Body of pancreas (tissue), 4 donors: Measurements from ENCODE around the gene DISP2. TPM values are rescaled to one million over a fixed set of nuclear protein-coding genes. Genes with fewer than 3 reads are reported as not detected.

Experiments
- ATAC-seq: fragments of 150-250 bp; one replicate; pipeline ENCODE4 v1.9.1; 2016
- DNase-seq, 4 donors: peaks; one replicate each; pipeline ENCODE4 v3.0.0-alpha.2; 2019
- H3K27ac ChIP-seq, 4 donors: fragments of 200-600 bp; sonication (generic); 1 replicate in 3 of 4; 2 replicates in 1 of 4; pipeline versions ENCODE4 v1.5.1 to v1.6.1; 2016 to 2019; ENCODE audit warnings: mild to moderate bottlenecking in 1 of 4, mixed read lengths in 1 of 4, moderate library complexity in 1 of 4
- H3K27me3 ChIP-seq, 2 donors: fragments of 200-600 bp; sonication (generic); one replicate each; pipeline ENCODE4 v1.6.0; 2016; ENCODE audit warnings: mild to moderate bottlenecking in 1 of 2
- H3K36me3 ChIP-seq, 2 donors: fragments of 200-600 bp; sonication (generic); replicated peaks in 1 of 2; 2 replicates each; pipeline ENCODE4 v1.5.1; 2016; ENCODE audit warnings: low read depth in 2 of 2; ENCODE audit not compliant: insufficient read depth in 1 of 2
- H3K4me1 ChIP-seq: fragments of 200-600 bp; sonication (generic); one replicate; pipeline ENCODE4 v1.6.0; 2016
- H3K4me3 ChIP-seq, 2 donors: fragments of 200-600 bp; sonication (generic); 1 replicate in 1 of 2; 2 replicates in 1 of 2; pipeline ENCODE4 v1.5.1; 2016 to 2019
- H3K9me3 ChIP-seq, 3 donors: fragments of 200-600 bp; sonication (generic); 1 replicate in 2 of 3; 2 replicates in 1 of 3; pipeline ENCODE4 v1.5.1; 2016
- CTCF ChIP-seq, 7 experiments: fragments of 450-650 bp in 4 of 7; fragments of 200-600 bp in 3 of 7; sonication (generic) in 3 of 7; IDR thresholded peaks; one replicate each; pipeline ENCODE4 v1.5.1; 2016 to 2019; ENCODE audit warnings: antibody characterized with exemption in 7 of 7
- POLR2A ChIP-seq, 3 donors: fragments of 450-650 bp; IDR thresholded peaks; one replicate each; pipeline ENCODE4 v1.6.1; 2016; ENCODE audit warnings: antibody characterized with exemption in 3 of 3, mild to moderate bottlenecking in 2 of 3
- WGBS, 2 donors: methylation state at CpG; one replicate each; pipeline ENCODE4 v1.1.5; 2017; 5-methylcytosine and 5-hydroxymethylcytosine counted together
- intact Hi-C: fragments of 100-400 bp; cut with DNase I; formaldehyde crosslinking; loops from one replicate; pipeline ENCODE4 v1.15.1; 2023
- total RNA-seq, 2 donors: library from RNA; depleted of rRNA; stranded (reverse); fragments of >200 nt; gene quantifications; one replicate each; pipeline ENCODE4 v1.1.0, GENCODE V29; 2016

The DISP2 gene
- total RNA-seq, 2 donors from 2014 or later, result under 0.01 to 0.52 TPM

DNA sequence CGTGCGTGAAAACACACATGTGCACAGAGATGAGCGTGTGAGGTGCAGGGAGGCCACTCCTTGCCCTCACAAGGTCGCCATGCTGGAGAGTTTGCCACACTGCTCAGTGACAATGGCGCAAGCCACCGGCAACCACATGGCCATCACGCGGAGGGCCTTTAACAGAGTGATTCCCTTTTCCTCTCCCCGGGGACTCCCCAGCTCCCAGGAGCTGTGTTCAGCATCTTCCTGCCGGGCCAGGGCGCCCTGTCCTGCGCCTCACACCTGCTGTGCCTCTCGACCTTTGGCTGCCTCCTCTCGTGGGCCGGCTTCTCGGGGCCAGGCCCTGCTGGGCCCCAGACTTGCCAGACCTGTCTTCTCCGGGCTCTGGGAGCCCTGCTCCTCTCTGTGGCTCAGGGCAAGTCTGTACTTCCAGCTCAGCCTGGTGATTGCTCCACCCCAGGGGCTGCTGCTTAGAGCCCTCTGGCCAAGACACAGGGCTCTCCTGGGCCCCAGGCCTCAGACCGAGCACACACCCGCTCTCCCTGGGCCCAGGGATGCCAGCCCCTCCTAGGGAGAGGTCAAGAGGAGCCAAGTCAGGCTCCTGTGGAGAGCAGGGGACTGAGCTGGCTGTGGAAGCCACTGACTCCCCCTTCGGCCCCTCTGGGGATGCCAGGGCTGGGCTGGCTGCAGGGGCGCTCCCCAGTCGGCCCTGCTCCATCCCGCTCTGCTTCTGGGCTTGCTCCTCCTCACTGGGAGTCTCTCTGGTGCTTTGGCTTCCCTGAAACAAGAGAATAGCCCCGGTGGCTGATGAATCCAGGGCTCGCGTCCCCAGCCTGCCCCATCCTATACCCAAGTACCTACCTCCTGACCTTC, 22.9 kb upstream of the DISP2 start:
- Histone ChIP-seq H3K27me3 (no peaks in the 10 kb centered on the region), H3K4me1 (peaks cover 77% of the 10 kb centered on the region), H3K4me3 (no peak overlapping the region), H3K36me3 (no peaks in the 10 kb centered on the region), H3K27ac (peak overlapping the region in 2 of 4 donors; percentile 68 to 77), H3K9me3 (no peaks in the 10 kb centered on the region)
- peak in 1 of 4 donors; percentile 44 for DNase-seq
- WGBS, 2 donors, result 70 to 78% methylated on average over 18 to 25 of the region's 26 CpGs
- intact Hi-C loops, result no loop called here
- TF ChIP-seq POLR2A (IDR thresholded peaks at IDR 0.05), result no peak
- no peak for TF ChIP-seq CTCF (IDR thresholded peaks at IDR 0.05)
- ATAC-seq, result no peak

DNA sequence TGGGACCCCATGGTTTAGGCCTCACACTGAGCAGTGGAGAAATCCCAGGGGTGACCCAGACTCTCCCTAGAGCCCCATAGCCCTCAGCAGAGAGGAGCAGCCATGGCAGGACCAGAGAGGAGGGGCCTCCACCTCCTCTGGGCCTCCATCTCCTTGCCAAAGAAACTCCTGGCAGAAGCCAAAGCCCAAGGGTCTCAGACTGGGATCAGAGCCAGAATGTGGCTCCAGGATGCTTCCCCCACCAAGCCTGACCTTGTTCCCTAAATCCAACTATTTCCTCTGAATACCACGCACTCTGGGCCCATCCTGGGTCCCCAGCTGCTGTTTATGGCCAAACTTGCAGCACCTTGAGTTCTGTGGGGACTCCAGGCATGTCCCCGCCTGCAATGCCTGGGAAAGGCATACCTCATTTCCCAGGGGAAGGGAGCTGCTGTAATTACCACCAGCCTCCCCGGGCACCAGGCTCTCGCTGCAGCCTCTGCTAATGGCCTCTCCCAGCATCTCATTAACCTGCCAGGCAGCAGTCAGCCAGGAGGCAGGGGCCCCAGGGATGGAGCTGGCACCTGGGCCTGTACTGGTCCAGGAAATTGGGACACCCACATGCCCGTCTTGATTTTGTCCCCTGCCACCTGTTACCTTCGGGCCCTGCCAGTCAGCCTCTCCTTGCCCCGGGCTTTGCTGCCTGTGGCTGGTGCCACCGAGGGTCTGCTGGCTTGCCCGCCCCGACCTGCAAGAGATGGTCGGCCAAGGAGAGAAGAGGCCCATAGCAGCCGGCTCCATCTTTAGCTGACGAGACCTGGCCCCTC, 21.9 kb upstream of the DISP2 start:
- Histone ChIP-seq H3K4me1 (peaks cover 80% of the 10 kb centered on the region), H3K4me3 (no peak overlapping the region), H3K27ac (peak overlapping the region in 2 of 4 donors; percentile 3 to 92), H3K36me3 (no peaks in the 10 kb centered on the region), H3K9me3 (no peaks in the 10 kb centered on the region), H3K27me3 (no peaks in the 10 kb centered on the region)
- ATAC-seq, result no peak
- 71 to 78% methylated on average over 4 to 13 of the region's 13 CpGs for WGBS, 2 donors
- no peak for TF ChIP-seq CTCF (IDR thresholded peaks at IDR 0.05)
- TF ChIP-seq POLR2A (IDR thresholded peaks at IDR 0.05), result no peak
- no peak for DNase-seq
- intact Hi-C loops, result no loop called here

DNA sequence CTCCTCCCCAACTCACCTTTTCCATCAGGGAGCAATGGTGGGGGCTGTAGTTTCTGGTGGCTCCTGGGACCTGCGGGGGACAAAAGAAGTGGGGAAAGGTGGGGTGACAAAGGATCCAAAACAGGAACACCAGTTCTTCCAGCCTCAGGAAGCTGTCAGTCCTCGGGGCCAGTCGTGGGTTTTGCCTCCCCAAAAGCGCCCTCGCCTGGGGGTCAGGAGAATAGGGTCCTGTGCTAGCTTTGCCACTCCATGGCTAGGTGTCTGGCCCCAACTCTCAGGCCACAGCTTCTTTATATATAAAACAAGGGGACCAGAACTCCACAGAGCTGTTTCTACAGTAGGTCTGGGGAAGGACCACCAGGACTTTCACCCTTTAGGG, 21.3 kb upstream of the DISP2 start:
- intact Hi-C loops, result no loop called here

GRCh38 chr15:40337597-40337996, 20.4 kb upstream of the DISP2 start:
- no peak for TF ChIP-seq CTCF (IDR thresholded peaks at IDR 0.05)
- no peak for TF ChIP-seq POLR2A (IDR thresholded peaks at IDR 0.05)

More for the DNA sequence above, 21.3 kb upstream of the DISP2 start:
- ATAC-seq, result no peak
- Histone ChIP-seq H3K4me3 (no peak overlapping the region), H3K36me3 (no peaks in the 10 kb centered on the region), H3K27me3 (no peaks in the 10 kb centered on the region), H3K4me1 (peaks cover 80% of the 10 kb centered on the region), H3K9me3 (no peaks in the 10 kb centered on the region), H3K27ac (peak overlapping the region in 3 of 4 donors; percentile 3 to 92 (median 87))
- TF ChIP-seq CTCF (IDR thresholded peaks at IDR 0.05), result peak in 1 of 7 experiments; percentile 28
- no peak for TF ChIP-seq POLR2A (IDR thresholded peaks at IDR 0.05)
- 63 to 76% methylated on average over 4 to 5 of the region's 5 CpGs for WGBS, 2 donors
- peak in 2 of 4 donors; percentile 43 to 47 for DNase-seq

More at GRCh38 chr15:40337597-40337996, 20.4 kb upstream of the DISP2 start:
- ATAC-seq (no peak), DNase-seq (peak in 1 of 4 donors; percentile 35)
- H3K27me3 ChIP-seq, result no peaks in the 10 kb centered on the region
- no peaks in the 10 kb centered on the region for H3K36me3 ChIP-seq
- H3K27ac ChIP-seq, result peak overlapping the region; percentile 72 to 92 (median 90)
- 53 to 80% methylated on average over 1 to 19 of the region's 19 CpGs for WGBS, 2 donors
- intact Hi-C loops, result no loop called here
- no peak overlapping the region for H3K4me3 ChIP-seq
- peaks cover 76% of the 10 kb centered on the region for H3K4me1 ChIP-seq
- no peaks in the 10 kb centered on the region for H3K9me3 ChIP-seq
